Panc1 (cell line): ENCODE data around the gene HCFC1.

Experiments
- POLR2AphosphoS5 ChIP-seq: IDR thresholded peaks from 2 replicates; pipeline ENCODE4 v1.6.1; 2012; ENCODE audit warnings: mild to moderate bottlenecking, low read depth, low read length, moderate library complexity
- TCF7L2 ChIP-seq: IDR thresholded peaks from 2 replicates; pipeline ENCODE4 v1.6.1; 2011; ENCODE audit warnings: mild to moderate bottlenecking, low read depth, low read length, inconsistent platforms
- TF ChIP-seq, protein P1 (sequence below): fragments of 450-650 bp; IDR thresholded peaks from 2 replicates; pipeline ENCODE4 v1.5.1; 2017; ENCODE audit warnings: mild to moderate bottlenecking
- TF ChIP-seq, protein P2 (sequence below), 2 experiments: IDR thresholded peaks; 2 replicates each; pipeline ENCODE4 v1.6.1; 2011 to 2012; ENCODE audit warnings: low read depth in 2 of 2, control low read depth in 1 of 2, low read length in 1 of 2, mild to moderate bottlenecking in 1 of 2, moderate library complexity in 1 of 2; ENCODE audit not compliant: insufficient read depth in 1 of 2

DNA sequence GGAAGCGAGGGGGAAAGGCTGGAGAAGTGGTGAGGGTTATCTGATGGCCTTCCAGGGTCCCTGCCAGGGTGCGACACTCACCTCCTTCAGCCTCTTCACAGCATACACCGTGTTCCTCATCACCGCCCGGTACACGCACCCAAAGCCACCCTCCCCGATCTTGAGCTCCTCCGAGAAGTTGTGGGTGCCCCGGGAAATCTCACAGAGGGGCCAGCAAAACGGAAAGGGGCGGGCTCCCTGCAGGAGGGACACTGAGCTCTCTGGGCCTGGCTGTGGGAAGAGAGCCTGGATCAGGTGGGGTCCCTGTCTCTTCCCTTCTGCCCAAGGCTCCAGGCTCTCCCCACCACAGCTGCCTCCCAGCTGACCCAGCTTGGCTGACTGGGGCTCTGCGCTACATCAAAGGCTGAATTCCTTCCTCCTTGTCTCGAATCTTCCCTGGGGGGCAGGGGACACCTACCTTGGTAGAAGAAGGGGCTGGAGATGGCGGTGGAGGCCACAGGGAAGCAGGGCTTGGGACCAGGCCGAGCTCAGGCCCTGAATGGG, 47.0 kb upstream of the HCFC1 start:
- TF ChIP-seq, protein P1, sequence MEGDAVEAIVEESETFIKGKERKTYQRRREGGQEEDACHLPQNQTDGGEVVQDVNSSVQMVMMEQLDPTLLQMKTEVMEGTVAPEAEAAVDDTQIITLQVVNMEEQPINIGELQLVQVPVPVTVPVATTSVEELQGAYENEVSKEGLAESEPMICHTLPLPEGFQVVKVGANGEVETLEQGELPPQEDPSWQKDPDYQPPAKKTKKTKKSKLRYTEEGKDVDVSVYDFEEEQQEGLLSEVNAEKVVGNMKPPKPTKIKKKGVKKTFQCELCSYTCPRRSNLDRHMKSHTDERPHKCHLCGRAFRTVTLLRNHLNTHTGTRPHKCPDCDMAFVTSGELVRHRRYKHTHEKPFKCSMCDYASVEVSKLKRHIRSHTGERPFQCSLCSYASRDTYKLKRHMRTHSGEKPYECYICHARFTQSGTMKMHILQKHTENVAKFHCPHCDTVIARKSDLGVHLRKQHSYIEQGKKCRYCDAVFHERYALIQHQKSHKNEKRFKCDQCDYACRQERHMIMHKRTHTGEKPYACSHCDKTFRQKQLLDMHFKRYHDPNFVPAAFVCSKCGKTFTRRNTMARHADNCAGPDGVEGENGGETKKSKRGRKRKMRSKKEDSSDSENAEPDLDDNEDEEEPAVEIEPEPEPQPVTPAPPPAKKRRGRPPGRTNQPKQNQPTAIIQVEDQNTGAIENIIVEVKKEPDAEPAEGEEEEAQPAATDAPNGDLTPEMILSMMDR = no peak
- TF ChIP-seq, protein P2, sequence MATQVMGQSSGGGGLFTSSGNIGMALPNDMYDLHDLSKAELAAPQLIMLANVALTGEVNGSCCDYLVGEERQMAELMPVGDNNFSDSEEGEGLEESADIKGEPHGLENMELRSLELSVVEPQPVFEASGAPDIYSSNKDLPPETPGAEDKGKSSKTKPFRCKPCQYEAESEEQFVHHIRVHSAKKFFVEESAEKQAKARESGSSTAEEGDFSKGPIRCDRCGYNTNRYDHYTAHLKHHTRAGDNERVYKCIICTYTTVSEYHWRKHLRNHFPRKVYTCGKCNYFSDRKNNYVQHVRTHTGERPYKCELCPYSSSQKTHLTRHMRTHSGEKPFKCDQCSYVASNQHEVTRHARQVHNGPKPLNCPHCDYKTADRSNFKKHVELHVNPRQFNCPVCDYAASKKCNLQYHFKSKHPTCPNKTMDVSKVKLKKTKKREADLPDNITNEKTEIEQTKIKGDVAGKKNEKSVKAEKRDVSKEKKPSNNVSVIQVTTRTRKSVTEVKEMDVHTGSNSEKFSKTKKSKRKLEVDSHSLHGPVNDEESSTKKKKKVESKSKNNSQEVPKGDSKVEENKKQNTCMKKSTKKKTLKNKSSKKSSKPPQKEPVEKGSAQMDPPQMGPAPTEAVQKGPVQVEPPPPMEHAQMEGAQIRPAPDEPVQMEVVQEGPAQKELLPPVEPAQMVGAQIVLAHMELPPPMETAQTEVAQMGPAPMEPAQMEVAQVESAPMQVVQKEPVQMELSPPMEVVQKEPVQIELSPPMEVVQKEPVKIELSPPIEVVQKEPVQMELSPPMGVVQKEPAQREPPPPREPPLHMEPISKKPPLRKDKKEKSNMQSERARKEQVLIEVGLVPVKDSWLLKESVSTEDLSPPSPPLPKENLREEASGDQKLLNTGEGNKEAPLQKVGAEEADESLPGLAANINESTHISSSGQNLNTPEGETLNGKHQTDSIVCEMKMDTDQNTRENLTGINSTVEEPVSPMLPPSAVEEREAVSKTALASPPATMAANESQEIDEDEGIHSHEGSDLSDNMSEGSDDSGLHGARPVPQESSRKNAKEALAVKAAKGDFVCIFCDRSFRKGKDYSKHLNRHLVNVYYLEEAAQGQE (IDR thresholded peaks at IDR 0.05; ENCODE audit: insufficient read depth in 1 of 2, low read depth in 2 of 2, low read length in 1 of 2) = no peak
- no peak for TF ChIP-seq POLR2AphosphoS5
- peak; percentile 54; the same call in 1 of the 2 replicates for TF ChIP-seq TCF7L2
